ENCODE results near the gene PDZD2.

DNA sequence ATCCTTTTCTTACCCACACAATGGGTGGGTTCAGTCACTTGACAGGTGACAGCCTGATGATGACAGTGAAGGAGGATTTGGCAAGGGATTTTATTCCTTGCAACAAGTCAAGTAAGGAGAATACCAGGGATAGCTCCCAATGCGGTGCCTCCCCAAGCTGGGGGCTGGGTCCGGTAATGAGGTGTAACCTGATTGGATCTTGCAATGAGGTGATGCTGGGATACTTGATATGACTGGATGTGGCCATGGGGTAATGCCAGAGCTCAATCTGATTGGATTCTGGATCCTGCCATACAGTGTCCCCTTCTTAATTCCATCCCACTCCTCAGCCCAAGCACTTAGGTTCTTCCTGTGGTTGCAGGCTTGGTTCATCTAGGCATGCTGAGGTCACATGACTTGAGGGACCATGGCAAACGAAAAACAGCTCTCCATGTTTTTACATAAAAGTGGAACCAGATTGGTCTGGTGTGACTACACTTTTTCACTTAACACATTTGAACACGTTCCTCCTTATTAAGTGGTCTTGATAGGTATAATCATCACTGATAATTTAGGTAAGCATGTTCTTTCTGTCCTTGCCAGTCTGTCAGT lies 181.1 kb downstream of the PDZD2 start:
- TF ChIP-seq, protein P1, sequence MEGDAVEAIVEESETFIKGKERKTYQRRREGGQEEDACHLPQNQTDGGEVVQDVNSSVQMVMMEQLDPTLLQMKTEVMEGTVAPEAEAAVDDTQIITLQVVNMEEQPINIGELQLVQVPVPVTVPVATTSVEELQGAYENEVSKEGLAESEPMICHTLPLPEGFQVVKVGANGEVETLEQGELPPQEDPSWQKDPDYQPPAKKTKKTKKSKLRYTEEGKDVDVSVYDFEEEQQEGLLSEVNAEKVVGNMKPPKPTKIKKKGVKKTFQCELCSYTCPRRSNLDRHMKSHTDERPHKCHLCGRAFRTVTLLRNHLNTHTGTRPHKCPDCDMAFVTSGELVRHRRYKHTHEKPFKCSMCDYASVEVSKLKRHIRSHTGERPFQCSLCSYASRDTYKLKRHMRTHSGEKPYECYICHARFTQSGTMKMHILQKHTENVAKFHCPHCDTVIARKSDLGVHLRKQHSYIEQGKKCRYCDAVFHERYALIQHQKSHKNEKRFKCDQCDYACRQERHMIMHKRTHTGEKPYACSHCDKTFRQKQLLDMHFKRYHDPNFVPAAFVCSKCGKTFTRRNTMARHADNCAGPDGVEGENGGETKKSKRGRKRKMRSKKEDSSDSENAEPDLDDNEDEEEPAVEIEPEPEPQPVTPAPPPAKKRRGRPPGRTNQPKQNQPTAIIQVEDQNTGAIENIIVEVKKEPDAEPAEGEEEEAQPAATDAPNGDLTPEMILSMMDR (IDR thresholded peaks at IDR 0.05) = no peak
- TF ChIP-seq POLR2AphosphoS5 (IDR thresholded peaks at IDR 0.05) = no peak

All from prostate gland (tissue), 2 donors.